Measurements from ENCODE around the gene DDX28.

DNA sequence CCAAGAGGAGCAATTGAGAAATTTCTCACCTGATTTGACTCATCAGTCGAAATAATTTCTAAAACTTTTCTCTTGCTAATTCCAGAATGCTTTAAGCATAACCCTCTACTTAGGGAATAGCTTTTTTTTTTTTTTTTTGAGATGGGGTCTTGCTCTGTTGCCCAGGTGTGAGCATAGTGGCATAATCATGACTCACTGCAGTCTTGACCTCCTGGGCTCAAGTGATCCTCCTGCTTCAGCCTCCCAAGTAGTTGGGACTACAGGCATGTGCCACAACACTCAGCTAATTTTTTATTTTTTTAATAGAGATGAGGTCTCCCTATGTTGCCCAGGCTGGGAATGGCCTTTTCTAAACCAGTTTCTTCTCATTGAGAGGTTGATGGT, 48.5 kb upstream of the DDX28 start:
- TF ChIP-seq, protein P1, sequence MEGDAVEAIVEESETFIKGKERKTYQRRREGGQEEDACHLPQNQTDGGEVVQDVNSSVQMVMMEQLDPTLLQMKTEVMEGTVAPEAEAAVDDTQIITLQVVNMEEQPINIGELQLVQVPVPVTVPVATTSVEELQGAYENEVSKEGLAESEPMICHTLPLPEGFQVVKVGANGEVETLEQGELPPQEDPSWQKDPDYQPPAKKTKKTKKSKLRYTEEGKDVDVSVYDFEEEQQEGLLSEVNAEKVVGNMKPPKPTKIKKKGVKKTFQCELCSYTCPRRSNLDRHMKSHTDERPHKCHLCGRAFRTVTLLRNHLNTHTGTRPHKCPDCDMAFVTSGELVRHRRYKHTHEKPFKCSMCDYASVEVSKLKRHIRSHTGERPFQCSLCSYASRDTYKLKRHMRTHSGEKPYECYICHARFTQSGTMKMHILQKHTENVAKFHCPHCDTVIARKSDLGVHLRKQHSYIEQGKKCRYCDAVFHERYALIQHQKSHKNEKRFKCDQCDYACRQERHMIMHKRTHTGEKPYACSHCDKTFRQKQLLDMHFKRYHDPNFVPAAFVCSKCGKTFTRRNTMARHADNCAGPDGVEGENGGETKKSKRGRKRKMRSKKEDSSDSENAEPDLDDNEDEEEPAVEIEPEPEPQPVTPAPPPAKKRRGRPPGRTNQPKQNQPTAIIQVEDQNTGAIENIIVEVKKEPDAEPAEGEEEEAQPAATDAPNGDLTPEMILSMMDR (conservative IDR thresholded peaks at IDR 0.05; ENCODE audit: low read depth in 2 of 2) = no peak
- TF ChIP-seq REST (IDR thresholded peaks at IDR 0.05; ENCODE audit: unreplicated experiment) (no peak), EZH2phosphoT487 (IDR thresholded peaks at IDR 0.05; ENCODE audit: unreplicated experiment) (no peak), EZH2 (IDR thresholded peaks at IDR 0.05; ENCODE audit: low read depth, unreplicated experiment) (no peak), POLR2AphosphoS5 (IDR thresholded peaks at IDR 0.05; ENCODE audit: low read depth) (no peak), JUNB (IDR thresholded peaks at IDR 0.05; ENCODE audit: unreplicated experiment) (no peak), ZNF331 (CRISPR knock-in tag; IDR thresholded peaks at IDR 0.05; ENCODE audit: low read depth) (no peak), ZNF462 (CRISPR knock-in tag; IDR thresholded peaks at IDR 0.05) (no peak), CREB1 (CRISPR knock-in tag; IDR thresholded peaks at IDR 0.05; ENCODE audit: low read depth) (no peak), NANOG (IDR thresholded peaks at IDR 0.05; ENCODE audit: borderline replicate concordance) (no peak), ZNF114 (CRISPR knock-in tag; IDR thresholded peaks at IDR 0.05) (no peak)

Data from GM23338 (cell line).